Psoas muscle (tissue), 8 donors: ENCODE results near the gene VWA2. TPM values are rescaled to one million over a fixed set of nuclear protein-coding genes. Genes with fewer than 3 reads are reported as not detected.

Experiments used
- ATAC-seq, 4 donors: fragments of 200-7000 bp; cut with Tn5 transposase; one replicate each; pipeline ENCODE4 v1.9.1; 2020; ENCODE audit warnings: moderate library complexity in 3 of 4, mild to moderate bottlenecking in 2 of 4
- DNase-seq, 2 donors: peaks; one replicate each; pipeline ENCODE4 v3.0.0-alpha.2; 2020
- H3K27ac ChIP-seq: fragments of 200-600 bp; one replicate; pipeline ENCODE4 v1.8.0; 2022
- H3K27me3 ChIP-seq, 3 donors: fragments of 200-600 bp in 1 of 3; one replicate each; pipeline versions ENCODE4 v1.6.1 to v1.8.0; 2013 to 2022; ENCODE audit warnings: low read length in 2 of 3, mild to moderate bottlenecking in 2 of 3, moderate library complexity in 1 of 3; ENCODE audit not compliant: insufficient read depth in 3 of 3
- H3K36me3 ChIP-seq, 2 donors: fragments of 200-600 bp in 1 of 2; one replicate each; pipeline versions ENCODE4 v1.6.1 to v1.8.0; 2013 to 2022; ENCODE audit warnings: low read depth in 1 of 2, mild to moderate bottlenecking in 1 of 2, moderate library complexity in 1 of 2; ENCODE audit not compliant: insufficient read depth in 1 of 2
- H3K4me1 ChIP-seq: fragments of 200-600 bp; one replicate; pipeline ENCODE4 v1.8.0; 2022
- H3K4me3 ChIP-seq: fragments of 200-600 bp; one replicate; pipeline ENCODE4 v1.8.0; 2022; ENCODE audit warnings: mild to moderate bottlenecking
- H3K9me3 ChIP-seq: fragments of 200-600 bp; one replicate; pipeline ENCODE4 v1.8.0; 2022
- CTCF ChIP-seq: fragments of 200-600 bp; IDR thresholded peaks from one replicate; pipeline ENCODE4 v1.8.0; 2022; ENCODE audit warnings: antibody characterized with exemption
- WGBS, 3 donors: extraction: QIAGEN DNeasy Blood & Tissue Kit; methylation state at CpG; one replicate each; pipeline versions ENCODE4 v1.1.6 to v1.1.7; 2013; 5-methylcytosine and 5-hydroxymethylcytosine counted together
- intact Hi-C, 2 donors: fragments of 100-400 bp; cut with DNase I; formaldehyde crosslinking; loops; one replicate each; pipeline versions ENCODE4 v1.11.0 to v1.14.2; 2022
- polyA plus RNA-seq, 3 donors: library from polyadenylated mRNA; stranded (reverse); fragments of 200-250 nt; gene quantifications; one replicate each; pipeline ENCODE4 v1.2.3, GENCODE V29; 2013
- total RNA-seq, 4 donors: library from RNA; stranded (reverse); fragmentation: NEBNext Ultra II Directional in 2 of 4; extraction: Animal tissue kit (Norgen Biotek cat#: 25700) in 2 of 4; gene quantifications; one replicate each; pipeline versions ENCODE4 v1.2.1 to v1.2.4, GENCODE V29; 2021 to 2023
- donor health status: healthy with polysubstance abuse.
- donor health status: DM: no; HTN: no; CAD: no; lungs with moderate emphysema.
- donor health status: Bipolar disorder and iron deficiency.
- donor health status: healthy.
- donor health status: DM: yes; HTN: yes; CAD: no.
- donor health status: DM: no; HTN: no; CAD: no.
- donor health status: DM: no; HTN: no; CAD: no.
- donor health status: DM: yes; HTN: yes; CAD: no.

VWA2 gene
- total and polyA plus RNA-seq, 7 donors: not detected

GRCh38 chr10:114250236-114250635 lies 11.2 kb downstream of the VWA2 start:
- intact Hi-C loops: no loop called here
- no peak for TF ChIP-seq CTCF
- Histone ChIP-seq H3K9me3 (no peaks in the 10 kb centered on the region), H3K27me3 (no peaks in the 10 kb centered on the region), H3K27ac (no peak overlapping the region), H3K4me1 (no peaks in the 10 kb centered on the region), H3K4me3 (no peak overlapping the region), H3K36me3 (no peaks in the 10 kb centered on the region)
- ATAC-seq (no peak), DNase-seq (no peak)
- 57 to 73% (median 59%) methylated on average over 6 of the region's 6 CpGs for WGBS, 3 donors

- intact Hi-C loops: no loop called here
- no peak for TF ChIP-seq CTCF
- Histone ChIP-seq H3K4me3 (no peak overlapping the region), H3K27me3 (no peaks in the 10 kb centered on the region), H3K27ac (no peak overlapping the region), H3K4me1 (no peaks in the 10 kb centered on the region), H3K36me3 (no peaks in the 10 kb centered on the region), H3K9me3 (no peaks in the 10 kb centered on the region)
- DNase-seq (no peak), ATAC-seq (no peak)
- WGBS, 3 donors: 93 to 100% (median 93%) methylated on average over 1 of the region's 1 CpG
Observed at GRCh38 chr10:114250716-114251115, 11.7 kb downstream of the VWA2 start.

- no peak for DNase-seq
- H3K4me1 ChIP-seq: no peaks in the 10 kb centered on the region
Observed at GRCh38 chr10:114252092-114252491, 13.0 kb downstream of the VWA2 start.

GRCh38 chr10:114252883-114253282 lies 13.8 kb downstream of the VWA2 start:
- DNase-seq (no peak), ATAC-seq (no peak)
- Histone ChIP-seq H3K27ac (no peak overlapping the region), H3K9me3 (no peaks in the 10 kb centered on the region), H3K4me3 (no peak overlapping the region), H3K4me1 (no peaks in the 10 kb centered on the region), H3K27me3 (no peaks in the 10 kb centered on the region), H3K36me3 (no peaks in the 10 kb centered on the region)
- 73 to 98% (median 95%) methylated on average over 3 to 4 of the region's 7 CpGs for WGBS, 3 donors
- intact Hi-C loops: no loop called here
- TF ChIP-seq CTCF: no peak

More at GRCh38 chr10:114252092-114252491, 13.0 kb downstream of the VWA2 start:
- no peak for TF ChIP-seq CTCF
- no peaks in the 10 kb centered on the region for H3K27me3 ChIP-seq
- no peak for ATAC-seq
- H3K4me3 ChIP-seq: no peak overlapping the region
- H3K27ac ChIP-seq: no peak overlapping the region
- intact Hi-C loops: no loop called here
- H3K36me3 ChIP-seq: no peaks in the 10 kb centered on the region
- WGBS, 3 donors: 83 to 87% (median 83%) methylated on average over 5 of the region's 5 CpGs
- H3K9me3 ChIP-seq: no peaks in the 10 kb centered on the region

GRCh38 chr10:114255227-114255626 lies 16.2 kb downstream of the VWA2 start:
- WGBS, 3 donors: 90 to 97% (median 92%) methylated on average over 1 of the region's 1 CpG
- Histone ChIP-seq H3K27ac (no peak overlapping the region), H3K36me3 (no peaks in the 10 kb centered on the region), H3K9me3 (no peaks in the 10 kb centered on the region), H3K4me3 (no peak overlapping the region), H3K27me3 (no peaks in the 10 kb centered on the region), H3K4me1 (no peaks in the 10 kb centered on the region)
- TF ChIP-seq CTCF: no peak
- intact Hi-C loops: no loop called here
- ATAC-seq (no peak), DNase-seq (no peak)
